ENCODE data around the gene DYNLT2. TPM values are rescaled to one million over a fixed set of nuclear protein-coding genes. Genes with fewer than 3 reads are reported as not detected.

Gene DYNLT2
- total and polyA plus RNA-seq, 2 of the 13 experiments (the other 11 are each of a cell fraction or from before 2014, with no cell fraction given), result 2.1 to 4.3 TPM

- TF ChIP-seq MTA1 (CRISPR knock-in tag; IDR thresholded peaks at IDR 0.05; ENCODE audit: borderline replicate concordance), result peak; percentile 41; the same call in 1 of the 2 replicates
- TF ChIP-seq, protein P1, sequence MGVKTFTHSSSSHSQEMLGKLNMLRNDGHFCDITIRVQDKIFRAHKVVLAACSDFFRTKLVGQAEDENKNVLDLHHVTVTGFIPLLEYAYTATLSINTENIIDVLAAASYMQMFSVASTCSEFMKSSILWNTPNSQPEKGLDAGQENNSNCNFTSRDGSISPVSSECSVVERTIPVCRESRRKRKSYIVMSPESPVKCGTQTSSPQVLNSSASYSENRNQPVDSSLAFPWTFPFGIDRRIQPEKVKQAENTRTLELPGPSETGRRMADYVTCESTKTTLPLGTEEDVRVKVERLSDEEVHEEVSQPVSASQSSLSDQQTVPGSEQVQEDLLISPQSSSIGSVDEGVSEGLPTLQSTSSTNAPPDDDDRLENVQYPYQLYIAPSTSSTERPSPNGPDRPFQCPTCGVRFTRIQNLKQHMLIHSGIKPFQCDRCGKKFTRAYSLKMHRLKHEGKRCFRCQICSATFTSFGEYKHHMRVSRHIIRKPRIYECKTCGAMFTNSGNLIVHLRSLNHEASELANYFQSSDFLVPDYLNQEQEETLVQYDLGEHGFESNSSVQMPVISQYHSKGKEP (CRISPR knock-in tag; IDR thresholded peaks at IDR 0.05), result no peak
- peak; percentile 55; the same call in 1 of the 2 replicates for TF ChIP-seq ZBTB43 (CRISPR knock-in tag; conservative IDR thresholded peaks at IDR 0.05)
- 0 out of 2 replicates have a peak, but pooled peaks have one; percentile 32 for TF ChIP-seq MYC (CRISPR knock-in tag; IDR thresholded peaks at IDR 0.05; ENCODE audit: borderline replicate concordance)
- no peak for TF ChIP-seq HMG20B (CRISPR knock-in tag; conservative IDR thresholded peaks at IDR 0.05)
- TF ChIP-seq NBN (conservative IDR thresholded peaks at IDR 0.05), result no peak
- TF ChIP-seq ZBTB46 (CRISPR knock-in tag; IDR thresholded peaks at IDR 0.05; ENCODE audit: borderline replicate concordance), result no peak
- TF ChIP-seq PLSCR1 (CRISPR knock-in tag; IDR thresholded peaks at IDR 0.05; ENCODE audit: borderline replicate concordance), result no peak
- TF ChIP-seq BRF2 (CRISPR knock-in tag; IDR thresholded peaks at IDR 0.05), result no peak
- no peak for TF ChIP-seq ATRX (CRISPR knock-in tag; IDR thresholded peaks at IDR 0.05; ENCODE audit: borderline replicate concordance)
- no peak for TF ChIP-seq GTF3A (CRISPR knock-in tag; conservative IDR thresholded peaks at IDR 0.05)
- peak; percentile 30; the same call in 1 of the 2 replicates for TF ChIP-seq SIN3A (IDR thresholded peaks at IDR 0.05; ENCODE audit: borderline replicate concordance, low read depth, low read length)
- no peak for TF ChIP-seq DMAP1 (CRISPR knock-in tag; IDR thresholded peaks at IDR 0.05)
- no peak for TF ChIP-seq KDM6A (CRISPR knock-in tag; IDR thresholded peaks at IDR 0.05; ENCODE audit: low read depth)
- peak; percentile 87 for TF ChIP-seq ZNF687 (CRISPR knock-in tag; IDR thresholded peaks at IDR 0.05)
- TF ChIP-seq ZNF180 (CRISPR knock-in tag; IDR thresholded peaks at IDR 0.05; ENCODE audit: borderline replicate concordance, low read depth), result no peak
- peak; percentile 82; the same call in 1 of the 2 replicates for TF ChIP-seq NRL (CRISPR knock-in tag; IDR thresholded peaks at IDR 0.05; ENCODE audit: borderline replicate concordance)
- no peak for TF ChIP-seq ZNF713 (CRISPR knock-in tag; IDR thresholded peaks at IDR 0.05)
Measured at GRCh38 chr6:169722362-169723199, 28.8 kb downstream of the DYNLT2 start (continued).

Measured in HepG2 (cell line).